GM23248 (cell line): ENCODE results near the gene ABLIM3.

Source experiments
- EZH2 ChIP-seq: fragments of 200-600 bp; sonication (generic); IDR thresholded peaks from 2 replicates; pipeline ENCODE4 v1.6.1; 2018; ENCODE audit warnings: antibody characterized with exemption, mild to moderate bottlenecking; ENCODE audit not compliant: insufficient read depth, poor library complexity, severe bottlenecking
- EZH2phosphoT487 ChIP-seq: fragments of 200-600 bp; sonication (generic); IDR thresholded peaks from 2 replicates; pipeline ENCODE4 v1.6.1; 2018; ENCODE audit warnings: antibody characterized with exemption, moderate library complexity, mild to moderate bottlenecking, low read depth; ENCODE audit not compliant: insufficient read depth

DNA sequence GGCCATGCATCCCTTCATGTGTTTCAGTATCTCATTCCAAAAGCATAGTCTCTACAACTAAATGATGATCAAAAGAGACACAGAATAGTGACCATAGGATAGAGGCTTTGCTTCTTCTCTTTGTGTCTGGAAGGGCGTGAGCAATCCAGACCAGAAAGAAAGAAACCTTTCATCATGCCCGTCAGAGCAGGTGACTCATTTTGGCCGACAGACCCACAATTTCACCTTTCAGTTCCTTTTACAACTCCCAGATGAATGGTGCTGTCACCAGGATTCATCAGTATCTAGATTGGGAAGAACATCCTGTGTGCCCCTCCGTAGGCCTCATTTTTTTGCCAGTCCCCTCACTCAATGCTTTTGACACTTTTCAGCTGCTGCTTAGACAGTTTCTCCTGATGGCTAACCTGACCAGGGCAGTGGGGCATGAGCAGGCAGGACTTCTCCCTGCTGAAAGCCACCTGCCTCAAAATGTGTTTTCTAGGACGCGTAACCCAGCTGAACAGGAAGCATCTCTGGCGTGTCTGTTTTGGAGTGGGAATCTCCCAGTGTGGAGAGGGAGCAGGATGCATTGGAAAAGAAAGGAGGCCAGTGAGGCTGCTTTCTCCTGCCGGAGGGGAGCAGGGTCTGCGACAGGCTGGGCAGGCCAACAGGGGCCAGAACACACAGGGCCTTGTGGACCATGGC lies 21.2 kb downstream of the ABLIM3 start:
- TF ChIP-seq EZH2, result no peak
- TF ChIP-seq EZH2phosphoT487, result 0 out of 2 replicates have a peak, but pooled peaks have one; percentile 40
